Neural cell (in vitro differentiated cells): ENCODE results near the gene STRIP1. TPM values are rescaled to one million over a fixed set of nuclear protein-coding genes. Genes with fewer than 3 reads are reported as not detected.

Source experiments
- H2AFZ ChIP-seq: fragments of 200-600, 300-800 bp; sonication (generic), shearing (Covaris generic); 2 replicates; pipeline ENCODE4 v1.6.0; 2014; ENCODE audit warnings: low read depth, mild to moderate bottlenecking, antibody characterized with exemption, low read length, moderate library complexity
- H3F3A ChIP-seq: fragments of 200-600 bp; shearing (Covaris generic); 2 replicates; pipeline ENCODE4 v1.6.1; 2016; ENCODE audit warnings: mild to moderate bottlenecking, moderate library complexity, mixed read lengths, antibody characterized with exemption, low read length; ENCODE audit not compliant: insufficient read depth, poor library complexity, severe bottlenecking
- H3K27ac ChIP-seq: fragments of 200-600, 300-800 bp; sonication (generic), shearing (Covaris generic); 2 replicates; pipeline ENCODE4 v1.5.1; 2014; ENCODE audit warnings: mild to moderate bottlenecking, low read length, moderate library complexity
- H3K27me3 ChIP-seq: fragments of 300-800, 200-600 bp; sonication (generic), shearing (Covaris generic); 2 replicates; pipeline ENCODE4 v1.6.0; 2014; ENCODE audit warnings: mild to moderate bottlenecking, low read depth, low read length, moderate library complexity; ENCODE audit not compliant: insufficient read depth
- H3K36me3 ChIP-seq: fragments of 300-800, 200-600 bp; sonication (generic), shearing (Covaris generic); 2 replicates; pipeline ENCODE4 v1.5.1; 2014; ENCODE audit warnings: mild to moderate bottlenecking, antibody characterized with exemption, low read length, moderate library complexity; ENCODE audit not compliant: insufficient read depth
- H3K4me2 ChIP-seq: fragments of 300-800, 200-600 bp; sonication (generic), shearing (Covaris generic); 2 replicates; pipeline ENCODE4 v1.6.0; 2014; ENCODE audit warnings: mild to moderate bottlenecking, low read length
- H3K4me3 ChIP-seq: fragments of 300-800, 200-600 bp; sonication (generic), shearing (Covaris generic); 2 replicates; pipeline ENCODE4 v1.5.1; 2014; ENCODE audit warnings: mild to moderate bottlenecking, low read length, moderate library complexity
- H3K79me2 ChIP-seq: fragments of 200-600 bp; shearing (Covaris generic); replicated peaks from 2 replicates; pipeline ENCODE4 v1.6.0; 2014; ENCODE audit warnings: mild to moderate bottlenecking, low read length, moderate library complexity; ENCODE audit not compliant: insufficient read depth
- H3K9ac ChIP-seq: fragments of 300-800, 200-600 bp; sonication (generic), shearing (Covaris generic); 2 replicates; pipeline ENCODE4 v1.6.1; 2016; ENCODE audit warnings: mild to moderate bottlenecking, low read length, mixed read lengths
- H3K9me2 ChIP-seq: fragments of 200-600 bp; shearing (Covaris generic); 2 replicates; pipeline ENCODE4 v1.6.1; 2016; ENCODE audit warnings: mild to moderate bottlenecking, low read length, mixed read lengths; ENCODE audit not compliant: insufficient read depth
- H3K9me3 ChIP-seq: fragments of 200-600, 300-800 bp; sonication (generic), shearing (Covaris generic); 2 replicates; pipeline ENCODE4 v1.6.1; 2016; ENCODE audit warnings: mild to moderate bottlenecking, mixed run types, low read length, moderate library complexity, mixed read lengths
- H4K20me1 ChIP-seq: fragments of 200-600 bp; shearing (Covaris generic); 2 replicates; pipeline ENCODE4 v1.6.1; 2016; ENCODE audit warnings: mild to moderate bottlenecking, mixed run types; ENCODE audit not compliant: insufficient read depth
- CTCF ChIP-seq: fragments of 450-650 bp; IDR thresholded peaks from 2 replicates; pipeline ENCODE4 v1.5.1; 2014; ENCODE audit warnings: antibody characterized with exemption, mild to moderate bottlenecking, moderate library complexity; ENCODE audit not compliant: poor library complexity, severe bottlenecking
- EP300 ChIP-seq: fragments of 450-650 bp; conservative IDR thresholded peaks from 2 replicates; pipeline ENCODE4 v1.6.1; 2014; ENCODE audit warnings: antibody characterized with exemption, mild to moderate bottlenecking, moderate library complexity; ENCODE audit not compliant: poor library complexity, severe bottlenecking
- EZH2 ChIP-seq: fragments of 200-600, 300-800 bp; shearing (Covaris generic), sonication (generic); IDR thresholded peaks from 2 replicates; pipeline ENCODE4 v1.6.1; 2014; ENCODE audit warnings: antibody characterized with exemption, low read length, borderline replicate concordance, mild to moderate bottlenecking; ENCODE audit not compliant: insufficient read depth, poor library complexity, severe bottlenecking
- MXI1 ChIP-seq: fragments of 450-650 bp; conservative IDR thresholded peaks from 2 replicates; pipeline ENCODE4 v1.6.1; 2014; ENCODE audit warnings: antibody characterized with exemption, mild to moderate bottlenecking; ENCODE audit not compliant: poor library complexity, severe bottlenecking
- POLR2AphosphoS5 ChIP-seq: IDR thresholded peaks from 2 replicates; pipeline ENCODE4 v1.6.1; 2012
- RAD21 ChIP-seq: fragments of 450-650 bp; conservative IDR thresholded peaks from 2 replicates; pipeline ENCODE4 v1.6.1; 2014; ENCODE audit warnings: antibody characterized with exemption, mild to moderate bottlenecking, moderate library complexity
- REST ChIP-seq: IDR thresholded peaks from 2 replicates; pipeline ENCODE4 v1.6.1; 2012; ENCODE audit warnings: borderline replicate concordance
- SMC3 ChIP-seq: fragments of 450-650 bp; conservative IDR thresholded peaks from 2 replicates; pipeline ENCODE4 v1.6.1; 2014; ENCODE audit warnings: antibody characterized with exemption, mild to moderate bottlenecking, moderate library complexity; ENCODE audit not compliant: poor library complexity
- TAF1 ChIP-seq: IDR thresholded peaks from 2 replicates; pipeline ENCODE4 v1.6.1; 2012; ENCODE audit warnings: low read depth
- polyA plus RNA-seq: library from polyadenylated mRNA; depleted of rRNA; stranded (reverse); fragments of >200 nt; gene quantifications from 2 replicates; pipeline ENCODE4 v1.2.3, GENCODE V29; 2014

Gene STRIP1
- polyA plus RNA-seq, 1 donor from 2014 or later: 178 TPM

- Histone ChIP-seq H3K9me2 (no peaks in the 10 kb centered on the region), H3K4me3 (no peak overlapping the region), H3K27ac (no peak overlapping the region), H3F3A (no peaks in the 10 kb centered on the region), H3K27me3 (no peaks in the 10 kb centered on the region), H3K9ac (no peak overlapping the region), H3K4me2 (no peak overlapping the region), H2AFZ (no peak overlapping the region), H3K9me3 (no peaks in the 10 kb centered on the region), H4K20me1 (no peaks in the 10 kb centered on the region), H3K36me3 (peaks cover 18% of the 10 kb centered on the region), H3K79me2 (peaks cover 27% of the 10 kb centered on the region)
- TF ChIP-seq MXI1 (no peak), RAD21 (no peak), TAF1 (no peak), CTCF (no peak), SMC3 (no peak)
These were observed 3.8 kb downstream of the STRIP1 start for GRCh38 chr1:110038271-110038670.

- no peaks in the 10 kb centered on the region for H3F3A ChIP-seq
- no peak overlapping the region for H3K27ac ChIP-seq
- H3K9me2 ChIP-seq: no peaks in the 10 kb centered on the region
- no peak overlapping the region for H2AFZ ChIP-seq
- peaks cover 27% of the 10 kb centered on the region for H3K79me2 ChIP-seq
- H4K20me1 ChIP-seq: no peaks in the 10 kb centered on the region
- TF ChIP-seq EP300 (no peak), POLR2AphosphoS5 (no peak), EZH2 (no peak), SMC3 (no peak), CTCF (no peak), RAD21 (no peak), REST (no peak), MXI1 (no peak), TAF1 (no peak)
- H3K4me2 ChIP-seq: no peak overlapping the region
- peaks cover 18% of the 10 kb centered on the region for H3K36me3 ChIP-seq
- no peaks in the 10 kb centered on the region for H3K9me3 ChIP-seq
- H3K9ac ChIP-seq: no peak overlapping the region
- H3K27me3 ChIP-seq: no peaks in the 10 kb centered on the region
- no peak overlapping the region for H3K4me3 ChIP-seq
These were observed 5.2 kb downstream of the STRIP1 start for GRCh38 chr1:110039641-110040040.
